ENCODE results near the gene RNF125. TPM values are rescaled to one million over a fixed set of nuclear protein-coding genes. Genes with fewer than 3 reads are reported as not detected.

Gene RNF125
- polyA plus RNA-seq, 2 of the 4 experiments (the other 2 are of a cell fraction), result 0.14 to 0.30 TPM

GRCh38 chr18:31990823-31991222, 27.8 kb upstream of the RNF125 start:
- no peaks in the 10 kb centered on the region for H3K4me1 ChIP-seq
- no peak for TF ChIP-seq JUN (IDR thresholded peaks at IDR 0.05)
- no peak for TF ChIP-seq EP300 (IDR thresholded peaks at IDR 0.05)
- no peak for TF ChIP-seq TP53 (CRISPR knock-in tag; IDR thresholded peaks at IDR 0.05)
- no peak for TF ChIP-seq POLR2A (IDR thresholded peaks at IDR 0.05; ENCODE audit: low read length)
- TF ChIP-seq GATA3 (IDR thresholded peaks at IDR 0.05; ENCODE audit: borderline replicate concordance), result no peak
- no peak for TF ChIP-seq KDM5A (IDR thresholded peaks at IDR 0.05)
- TF ChIP-seq PHF8 (IDR thresholded peaks at IDR 0.05; ENCODE audit: borderline replicate concordance, low read depth), result no peak
- no peak for TF ChIP-seq ZSCAN20 (CRISPR knock-in tag; IDR thresholded peaks at IDR 0.05)
- TF ChIP-seq FOSB (CRISPR knock-in tag; IDR thresholded peaks at IDR 0.05), result no peak
- no peak for TF ChIP-seq ELK1 (IDR thresholded peaks at IDR 0.05; ENCODE audit: low read depth, low read length)
- FAIRE-seq (no peak), ATAC-seq (no peak), DNase-seq (ENCODE audit: low read depth in 1 of 2, low spot score in 1 of 2) (no peak)
- CTCF ChIA-PET, result no interaction called here
- no peak overlapping the region for H3K4me3 ChIP-seq
- POLR2A ChIA-PET, result no interaction called here
- no peak overlapping the region for H3K4me2 ChIP-seq
- H3K9me3 ChIP-seq, result no peaks in the 10 kb centered on the region
- H3K27ac ChIP-seq, result no peak overlapping the region
- WGBS (ENCODE audit: missing lambda C conversion rate), result 76% methylated on average over 2 of the region's 2 CpGs

- POLR2A ChIA-PET, result no interaction called here
- TF ChIP-seq USF2 (IDR thresholded peaks at IDR 0.05) (no peak), EHMT2 (IDR thresholded peaks at IDR 0.05; ENCODE audit: low read depth) (no peak), E2F6 (IDR thresholded peaks at IDR 0.05; ENCODE audit: borderline replicate concordance, low read depth) (no peak), MAFK (IDR thresholded peaks at IDR 0.05; ENCODE audit: partially characterized antibody) (no peak), CTCF (IDR thresholded peaks at IDR 0.05) (no peak), HOXB13 (CRISPR knock-in tag; IDR thresholded peaks at IDR 0.05; ENCODE audit: low read depth) (no peak), HMGXB4 (CRISPR knock-in tag; IDR thresholded peaks at IDR 0.05; ENCODE audit: borderline replicate concordance) (no peak), ELK1 (IDR thresholded peaks at IDR 0.05; ENCODE audit: low read depth, low read length) (no peak)
- CTCF ChIA-PET, result no interaction called here
- H3K4me2 ChIP-seq, result no peak overlapping the region
- DNase-seq (ENCODE audit: low read depth in 1 of 2, low spot score in 1 of 2) (no peak), ATAC-seq (no peak), FAIRE-seq (no peak)
- no peak overlapping the region for H3K27ac ChIP-seq
- no peaks in the 10 kb centered on the region for H3K4me1 ChIP-seq
- 76% methylated on average over 7 of the region's 7 CpGs for WGBS (ENCODE audit: missing lambda C conversion rate)
- H3K4me3 ChIP-seq, result no peak overlapping the region
- H3K9me3 ChIP-seq, result no peaks in the 10 kb centered on the region
These were observed 22.6 kb upstream of the RNF125 start for GRCh38 chr18:31996007-31996406.
